HG03378 (cell line): Measurements from ENCODE around the gene COL18A1.

Experiments used
- ATAC-seq: cut with Tn5 transposase; IDR thresholded peaks from one replicate; pipeline ENCODE4 v1.9.1; 2021; ENCODE audit warnings: mild to moderate bottlenecking, moderate library complexity; ENCODE audit not compliant: unreplicated experiment

Gene COL18A1

DNA sequence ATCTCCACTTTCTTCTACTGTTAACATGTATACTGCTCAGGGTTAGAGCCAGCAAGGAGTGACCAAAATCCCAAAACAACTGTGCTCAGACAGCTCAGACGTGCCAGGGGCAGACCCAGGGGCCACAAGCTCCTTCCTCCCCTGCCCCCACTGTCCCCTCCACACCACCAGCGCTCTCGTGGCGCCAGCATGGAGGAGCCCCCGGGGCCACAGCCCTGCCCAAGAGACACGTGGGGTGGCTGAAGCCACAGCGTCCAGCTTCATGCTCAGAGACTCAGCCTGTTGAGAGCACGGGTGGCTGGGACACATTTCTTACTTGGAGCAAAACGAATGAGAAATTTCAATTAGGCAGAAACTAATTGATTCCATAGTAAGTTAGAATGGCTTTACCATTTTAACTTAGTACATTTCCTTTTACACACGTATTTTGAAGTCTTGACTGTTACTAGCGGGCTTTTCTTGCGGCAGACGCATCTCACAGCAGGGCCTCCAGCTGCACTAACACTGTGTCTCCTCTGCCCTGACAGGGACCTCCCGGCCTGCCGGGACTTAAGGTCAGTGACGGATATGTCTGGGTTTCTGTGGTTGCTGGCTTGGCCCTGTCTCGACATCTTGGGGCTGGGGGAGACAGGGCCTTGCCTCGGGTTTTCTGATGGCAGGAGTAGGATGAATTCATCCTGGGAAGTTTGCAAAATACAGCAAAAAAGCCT is 83.1 kb downstream of the COL18A1 start:
- ATAC-seq: no peak

DNA sequence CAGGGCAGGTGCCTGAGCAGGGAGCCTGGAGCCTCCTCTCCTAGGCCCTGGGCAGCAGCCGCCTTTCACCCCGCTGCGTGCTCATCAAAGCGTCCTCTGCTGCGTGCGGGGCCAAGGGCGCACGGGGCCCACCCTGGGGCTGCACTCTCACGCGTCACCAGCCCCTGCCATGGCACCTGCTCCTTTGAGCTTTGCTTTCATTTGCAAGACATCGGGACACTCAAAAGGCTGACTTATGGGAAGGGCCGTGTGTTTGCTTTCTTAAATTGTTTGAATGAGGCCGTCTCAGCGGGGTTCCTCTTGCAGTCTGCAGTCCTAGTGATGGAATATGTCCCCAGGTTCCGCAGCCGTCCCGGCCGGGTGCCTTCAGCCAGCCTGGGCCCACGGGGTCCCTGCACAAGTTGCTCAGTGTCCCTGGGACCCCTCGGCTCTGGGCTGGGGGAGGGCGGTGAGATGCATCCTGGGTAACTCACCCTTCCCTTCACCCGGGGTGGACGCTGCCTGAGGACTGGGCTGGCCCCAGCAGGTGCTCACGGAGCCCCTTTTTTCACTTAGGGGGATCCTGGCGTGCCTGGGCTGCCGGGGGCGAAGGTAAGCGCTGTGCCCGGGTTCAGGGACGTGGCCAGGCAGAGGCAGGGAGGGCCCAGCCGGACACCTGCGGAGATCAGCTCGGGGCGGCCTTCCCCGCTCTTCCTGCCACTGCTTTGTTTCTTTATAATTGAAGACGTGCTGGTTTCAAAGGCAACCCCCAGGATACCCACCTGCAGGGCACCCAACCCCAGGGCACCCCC is 84.2 kb downstream of the COL18A1 start:
- no peak for ATAC-seq

DNA sequence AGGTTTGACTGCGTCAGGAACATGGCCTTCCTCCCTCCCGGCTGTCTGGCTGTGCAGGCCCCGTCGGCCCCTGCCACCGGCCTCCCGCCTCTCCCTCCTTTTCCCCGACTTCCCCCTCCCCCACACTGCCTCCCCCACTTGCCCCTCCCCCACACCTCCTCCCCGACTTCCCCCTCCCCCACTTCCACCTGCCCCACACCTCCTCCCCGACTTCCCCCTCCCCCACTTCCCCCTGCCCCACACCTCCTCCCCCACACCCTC is 84.7 kb downstream of the COL18A1 start:
- ATAC-seq: no peak

DNA sequence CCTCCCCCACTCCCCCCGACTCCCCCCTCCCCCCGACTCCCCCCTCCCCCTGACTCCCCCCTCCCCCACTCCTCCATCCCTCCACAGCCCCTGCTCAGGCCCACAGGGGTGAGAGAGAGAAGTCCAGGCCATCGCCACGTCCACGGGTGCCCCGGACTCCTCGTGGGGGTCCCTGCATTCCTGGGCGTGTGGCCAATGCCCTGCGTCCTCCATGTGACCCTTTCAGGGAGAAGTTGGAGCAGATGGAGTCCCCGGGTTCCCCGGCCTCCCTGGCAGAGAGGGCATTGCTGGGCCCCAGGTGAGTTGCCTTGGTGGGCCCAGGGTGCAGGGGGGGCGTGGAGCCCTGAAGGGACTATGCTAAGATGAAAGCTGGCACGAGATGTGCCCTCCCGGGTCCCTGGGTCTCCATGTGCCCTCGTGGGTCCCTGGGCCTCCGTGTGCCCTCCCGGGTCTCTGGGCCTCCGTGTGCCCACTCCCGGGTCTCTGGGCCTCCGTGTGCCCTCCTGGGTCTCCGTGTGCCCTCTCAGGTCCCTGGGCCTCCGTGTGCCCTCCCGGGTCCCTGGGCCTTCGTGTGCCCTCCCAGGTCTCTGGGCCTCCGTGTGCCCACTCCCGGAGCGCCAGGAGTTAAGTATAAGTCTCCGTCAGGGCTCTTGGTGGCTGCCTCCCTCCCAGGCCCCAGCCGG is 85.2 kb downstream of the COL18A1 start:
- ATAC-seq: no peak

DNA sequence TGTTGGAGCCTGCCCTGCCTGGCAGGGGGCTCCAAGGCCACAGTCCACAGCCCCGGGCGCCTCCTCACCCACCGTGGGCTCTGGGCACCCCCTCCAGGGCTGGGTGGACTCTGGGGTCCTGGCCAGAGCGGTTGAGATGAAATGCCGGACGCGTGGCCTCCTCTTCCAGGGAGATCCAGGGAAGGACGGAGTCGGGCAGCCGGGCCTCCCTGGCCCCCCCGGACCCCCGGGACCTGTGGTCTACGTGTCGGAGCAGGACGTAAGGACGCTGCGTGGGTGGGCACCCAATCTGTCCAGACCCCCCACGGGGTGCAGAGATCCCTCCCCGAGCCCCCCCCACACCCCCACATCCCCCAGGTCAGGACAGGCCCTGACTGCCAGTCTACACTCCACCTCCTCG is 86.1 kb downstream of the COL18A1 start:
- ATAC-seq: no peak

DNA sequence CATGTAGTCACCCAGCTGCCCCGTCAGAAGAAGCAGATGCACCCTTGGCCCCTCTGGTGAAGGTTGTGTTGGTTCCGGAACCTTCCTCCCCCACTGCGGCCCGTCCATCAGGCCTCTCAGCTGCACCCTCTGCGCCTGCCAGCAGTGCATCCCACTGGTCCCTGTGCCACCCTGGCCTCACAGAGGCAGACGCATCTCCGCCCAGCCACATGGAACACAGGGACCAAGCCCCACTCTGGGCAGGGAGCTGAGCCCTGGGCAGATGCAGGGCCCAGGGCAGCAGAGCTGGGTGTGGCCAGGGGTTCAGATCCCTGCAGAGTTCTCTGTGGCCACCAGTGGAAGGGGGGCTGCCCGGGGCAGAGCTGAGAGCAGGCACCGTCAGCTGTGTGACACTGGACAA is 86.7 kb downstream of the COL18A1 start:
- ATAC-seq: no peak

DNA sequence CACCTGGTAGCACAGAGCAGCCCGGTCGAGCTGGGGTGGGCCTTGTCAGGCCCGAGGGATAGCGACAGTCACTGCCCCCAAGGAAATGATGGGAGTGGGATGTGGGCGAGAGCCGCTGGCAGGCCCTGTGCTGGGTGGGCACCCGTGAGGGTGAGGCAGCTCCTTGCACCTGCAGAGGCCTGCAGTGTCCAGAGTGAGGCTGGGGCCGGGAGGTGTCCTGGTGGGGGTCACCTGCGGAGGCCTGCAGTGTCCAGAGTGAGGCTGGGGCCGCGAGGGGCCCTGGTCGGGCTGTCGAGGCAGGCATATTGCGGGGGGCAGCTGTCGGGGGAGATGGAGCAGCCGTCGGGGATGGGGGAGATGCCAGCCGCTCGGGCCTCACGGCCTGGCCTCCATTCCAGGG is 87.8 kb downstream of the COL18A1 start:
- ATAC-seq: no peak

DNA sequence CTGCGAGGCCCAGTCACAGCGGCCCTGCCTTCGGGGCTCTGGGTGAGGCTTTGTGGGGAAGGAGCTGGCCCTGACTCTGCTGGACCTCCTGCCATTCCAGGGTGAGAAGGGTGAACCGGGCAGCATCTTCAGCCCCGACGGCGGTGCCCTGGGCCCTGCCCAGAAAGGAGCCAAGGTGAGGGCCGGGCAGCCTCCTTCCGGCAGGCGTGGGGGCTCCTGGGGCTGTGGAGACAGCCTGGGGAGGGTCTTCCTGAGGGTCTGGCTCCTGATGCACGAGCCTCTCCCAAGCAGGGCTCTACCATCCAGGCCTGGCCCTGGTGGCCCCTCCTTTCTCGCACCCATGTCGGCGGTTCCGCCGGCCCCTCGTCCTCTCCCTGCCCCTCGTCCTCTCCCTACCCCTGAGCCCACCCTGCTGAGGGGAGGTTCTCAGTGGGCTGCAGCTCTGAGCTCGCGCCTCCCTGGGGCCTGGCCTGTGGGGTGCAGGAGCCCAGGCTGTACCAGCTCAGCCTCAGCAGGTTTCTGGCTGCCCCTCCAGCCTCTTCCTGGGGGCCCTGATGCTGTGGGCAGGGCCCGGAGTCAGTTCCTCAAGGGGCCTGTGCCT is 88.5 kb downstream of the COL18A1 start:
- ATAC-seq: no peak

DNA sequence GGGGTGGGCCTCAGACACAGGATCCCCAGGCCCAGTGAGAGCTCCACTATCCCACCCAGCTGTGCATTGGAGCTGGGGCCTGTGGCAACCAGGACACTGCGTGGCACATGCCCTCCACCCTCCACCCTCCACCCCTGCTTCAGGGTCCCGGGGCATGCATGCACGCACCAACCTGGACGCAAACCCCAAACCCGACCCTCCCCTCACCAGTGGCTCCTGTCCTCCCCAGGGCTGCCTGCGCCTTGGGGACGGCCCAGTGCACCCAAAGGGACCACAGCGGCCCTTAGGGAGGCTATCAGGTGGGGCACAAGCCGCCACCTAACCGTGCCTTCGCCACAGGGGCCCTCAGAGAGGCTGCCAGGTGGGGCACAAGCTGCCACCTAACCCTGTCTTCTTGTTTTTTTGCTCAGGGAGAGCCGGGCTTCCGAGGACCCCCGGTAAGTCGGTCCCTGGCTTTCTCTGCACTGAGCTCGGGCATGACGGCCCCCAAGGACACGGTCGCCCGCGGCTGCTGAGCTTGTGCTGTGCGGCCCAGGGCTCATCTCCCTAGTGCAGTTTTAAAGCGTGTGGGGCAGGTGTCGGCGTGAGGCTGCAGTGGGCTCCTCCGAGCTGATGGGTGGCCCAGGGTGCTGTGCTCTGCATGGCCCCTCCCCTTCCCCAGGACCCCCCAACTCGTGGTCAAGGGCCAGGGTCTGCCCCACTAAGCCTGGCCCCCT is 89.3 kb downstream of the COL18A1 start:
- no peak for ATAC-seq

DNA sequence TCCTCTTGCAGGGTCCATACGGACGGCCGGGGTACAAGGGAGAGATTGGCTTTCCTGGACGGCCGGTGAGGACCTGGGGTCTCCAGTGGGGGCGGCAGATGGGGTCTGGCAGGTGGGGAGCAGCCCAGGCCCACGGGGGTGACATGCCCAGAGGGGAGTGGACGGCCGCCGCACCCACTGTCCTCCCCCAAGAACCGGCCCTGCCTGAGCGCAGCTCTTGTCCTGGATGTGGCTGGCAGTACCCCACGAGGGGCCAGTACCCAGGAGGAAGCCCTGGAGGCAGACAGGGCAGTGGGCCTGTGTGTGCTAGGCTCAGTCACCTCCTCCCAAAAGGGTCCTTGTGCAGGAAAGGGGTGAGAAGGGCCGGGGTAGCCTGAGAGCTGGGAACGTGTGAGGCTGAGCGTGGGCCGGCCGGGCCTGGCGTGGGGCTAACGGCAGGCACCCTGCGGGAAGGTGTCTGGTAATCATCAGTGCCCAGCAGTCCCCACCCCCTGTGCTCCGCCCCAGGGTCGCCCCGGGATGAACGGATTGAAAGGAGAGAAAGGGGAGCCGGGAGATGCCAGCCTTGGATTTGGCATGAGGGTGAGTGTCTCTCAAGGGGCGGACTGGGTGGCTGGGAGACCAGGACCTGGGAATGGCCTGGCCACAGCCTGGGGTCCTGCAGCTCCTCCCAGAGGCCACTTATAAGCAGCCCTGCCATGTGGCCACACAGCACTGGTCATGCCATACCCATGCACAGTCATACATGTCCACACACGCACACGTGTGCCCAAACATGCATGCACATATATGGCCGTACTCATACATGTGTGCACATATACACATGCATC is 90.1 kb downstream of the COL18A1 start:
- ATAC-seq: no peak

DNA sequence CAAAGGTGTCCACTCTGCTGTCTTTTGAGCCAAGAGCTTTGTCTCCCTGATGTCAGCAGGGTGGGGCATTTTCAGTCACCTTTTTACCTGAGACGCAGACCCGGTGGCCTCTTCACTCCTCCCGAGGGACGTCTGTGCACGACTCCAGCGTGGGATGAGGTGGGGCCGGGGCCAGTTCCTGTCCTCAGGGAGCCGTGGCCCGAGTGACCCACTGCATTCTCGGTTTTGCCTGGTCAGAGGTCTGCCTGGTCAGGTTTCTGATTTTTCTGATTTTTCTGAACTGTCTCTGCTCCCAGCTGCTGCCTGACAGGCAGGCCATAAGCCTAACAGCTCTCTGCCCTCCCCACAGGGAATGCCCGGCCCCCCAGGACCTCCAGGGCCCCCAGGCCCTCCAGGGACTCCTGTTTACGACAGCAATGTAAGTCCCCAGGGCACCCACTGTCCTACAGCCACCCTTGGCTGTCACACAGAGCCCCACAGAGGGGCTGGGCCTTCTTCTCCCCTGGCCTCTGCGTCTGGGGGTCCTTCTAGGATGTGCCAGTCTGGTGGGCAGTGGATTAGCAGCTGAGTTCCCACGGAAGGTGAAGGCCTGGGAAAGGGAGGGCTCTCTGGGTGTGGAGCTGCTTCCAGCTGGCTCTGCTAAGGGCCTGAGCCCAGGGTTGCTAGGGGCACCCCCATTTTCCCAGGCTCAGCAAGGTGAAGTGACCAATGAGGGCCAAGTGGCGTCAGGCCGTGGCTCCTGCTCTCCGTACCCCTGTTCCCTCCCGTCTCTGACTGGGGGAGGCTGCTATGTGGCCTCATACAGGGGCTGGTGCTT is 91.4 kb downstream of the COL18A1 start:
- ATAC-seq: no peak

DNA sequence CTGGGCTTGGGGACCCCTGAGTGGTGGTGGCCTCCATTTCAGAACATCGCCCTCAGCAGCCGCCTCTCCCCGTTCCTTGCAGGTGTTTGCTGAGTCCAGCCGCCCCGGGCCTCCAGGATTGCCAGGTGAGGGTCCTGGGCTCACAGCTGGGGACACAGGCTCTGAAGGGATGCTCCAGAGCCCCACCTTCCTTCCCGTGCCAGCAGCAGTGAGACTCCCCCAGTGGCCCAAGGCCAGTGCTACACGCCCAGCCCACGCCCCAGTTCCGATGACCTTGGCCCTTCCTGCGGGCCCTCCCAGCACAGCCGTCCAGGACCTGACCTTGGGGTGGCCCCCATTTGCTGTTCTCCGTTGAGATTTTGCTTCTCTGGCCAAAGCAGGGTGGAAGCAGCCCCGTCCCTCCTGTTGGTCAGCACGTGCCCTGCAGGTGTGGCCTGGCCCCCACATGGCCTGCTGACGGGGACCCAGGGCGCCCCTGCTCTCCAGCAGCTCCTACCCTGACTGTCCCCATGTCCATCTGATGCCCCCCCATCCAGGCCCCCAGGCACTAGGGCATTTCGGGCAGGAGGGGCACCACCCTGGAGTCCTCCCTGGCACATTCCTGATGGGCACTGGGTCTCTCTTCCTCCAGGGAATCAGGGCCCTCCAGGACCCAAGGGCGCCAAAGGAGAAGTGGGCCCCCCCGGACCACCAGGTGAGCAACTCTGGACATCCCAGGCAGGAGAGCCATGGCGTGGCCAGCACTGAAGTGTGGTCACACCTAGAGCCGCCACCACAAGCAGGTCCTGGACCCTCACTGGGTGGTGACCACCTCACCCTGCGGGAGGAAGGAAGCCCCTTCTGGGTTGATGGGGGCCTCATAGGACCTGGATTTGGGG is 92.2 kb downstream of the COL18A1 start:
- ATAC-seq: no peak

DNA sequence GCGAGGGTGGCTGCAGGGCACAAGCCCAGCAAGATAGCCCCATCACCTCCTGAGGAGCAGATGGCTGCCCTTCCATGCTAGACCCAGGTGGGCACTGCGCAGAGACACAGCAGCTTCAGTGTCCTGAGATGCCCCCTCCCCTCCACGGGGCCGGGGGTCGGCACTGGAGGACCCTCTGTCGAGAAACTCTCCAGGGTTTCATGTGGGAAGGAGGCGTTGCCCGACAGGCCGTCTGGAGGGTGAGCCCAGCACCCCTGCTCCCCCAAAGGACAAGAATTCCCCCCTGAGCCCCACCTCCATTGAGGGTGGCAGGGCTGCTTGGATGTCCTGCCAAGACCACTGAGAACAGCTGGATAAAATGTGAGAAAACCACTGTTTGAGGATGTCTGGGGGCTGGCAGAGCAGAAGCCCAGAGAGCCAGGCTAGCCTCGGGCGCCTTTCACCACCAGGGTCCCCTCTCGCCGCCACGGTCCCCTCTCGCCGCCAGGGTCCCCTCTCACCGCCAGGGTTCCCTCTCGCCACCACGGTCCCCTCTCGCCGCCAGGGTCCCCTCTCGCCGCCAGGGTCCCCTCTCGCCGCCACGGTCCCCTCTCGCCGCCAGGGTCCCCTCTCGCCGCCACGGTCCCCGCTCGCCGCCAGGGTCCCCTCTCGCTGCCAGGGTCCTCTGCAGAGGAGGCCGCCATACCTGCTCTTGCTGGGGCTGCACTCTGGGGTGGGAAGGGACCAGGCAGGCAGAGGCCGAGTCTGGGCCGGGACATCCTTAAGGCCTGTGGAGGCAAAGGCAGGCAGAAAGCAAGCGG is 93.1 kb downstream of the COL18A1 start:
- no peak for ATAC-seq

DNA sequence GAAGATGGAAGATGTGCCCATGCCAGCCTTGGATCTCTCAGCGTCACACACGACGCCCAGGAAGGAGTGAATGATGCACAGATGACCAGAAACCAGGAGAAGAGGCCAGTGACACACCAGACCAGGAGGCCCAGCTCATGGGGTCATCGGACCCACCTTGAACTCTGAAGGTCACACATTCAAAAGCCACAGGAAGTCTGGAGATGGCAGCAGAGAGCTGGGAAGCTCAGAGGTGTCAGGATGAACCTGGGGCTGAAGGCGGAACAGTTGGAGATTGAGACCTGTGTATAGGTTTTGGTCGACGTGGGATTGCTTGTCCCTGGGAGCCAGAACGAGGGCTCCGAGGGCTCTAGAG is 93.7 kb downstream of the COL18A1 start:
- no peak for ATAC-seq

DNA sequence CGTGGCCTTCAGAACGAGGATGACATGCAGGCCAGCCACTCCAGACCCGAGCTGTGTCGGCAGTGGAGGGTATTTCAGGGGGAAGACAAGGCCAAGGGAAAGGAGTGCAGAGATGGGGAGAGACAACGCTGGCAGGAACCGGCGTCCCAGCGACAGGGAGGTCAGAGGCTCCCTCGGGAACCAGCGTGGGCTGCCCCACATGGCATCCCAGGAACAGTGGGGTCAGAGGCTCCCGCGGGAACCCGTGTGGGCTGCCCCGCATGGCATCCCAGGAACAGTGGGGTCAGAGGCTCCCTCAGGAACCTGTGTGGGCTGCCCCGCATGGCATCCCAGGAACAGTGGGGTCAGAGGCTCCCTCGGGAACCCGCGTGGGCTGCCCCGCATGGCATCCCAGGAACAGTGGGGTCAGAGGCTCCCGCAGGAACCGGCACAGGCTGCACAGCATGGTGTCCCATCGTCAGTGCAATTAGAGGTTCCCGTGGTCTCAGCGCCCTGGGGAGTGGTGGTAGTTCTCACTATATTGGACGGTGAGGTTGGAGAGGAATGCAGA is 94.3 kb downstream of the COL18A1 start:
- no peak for ATAC-seq

DNA sequence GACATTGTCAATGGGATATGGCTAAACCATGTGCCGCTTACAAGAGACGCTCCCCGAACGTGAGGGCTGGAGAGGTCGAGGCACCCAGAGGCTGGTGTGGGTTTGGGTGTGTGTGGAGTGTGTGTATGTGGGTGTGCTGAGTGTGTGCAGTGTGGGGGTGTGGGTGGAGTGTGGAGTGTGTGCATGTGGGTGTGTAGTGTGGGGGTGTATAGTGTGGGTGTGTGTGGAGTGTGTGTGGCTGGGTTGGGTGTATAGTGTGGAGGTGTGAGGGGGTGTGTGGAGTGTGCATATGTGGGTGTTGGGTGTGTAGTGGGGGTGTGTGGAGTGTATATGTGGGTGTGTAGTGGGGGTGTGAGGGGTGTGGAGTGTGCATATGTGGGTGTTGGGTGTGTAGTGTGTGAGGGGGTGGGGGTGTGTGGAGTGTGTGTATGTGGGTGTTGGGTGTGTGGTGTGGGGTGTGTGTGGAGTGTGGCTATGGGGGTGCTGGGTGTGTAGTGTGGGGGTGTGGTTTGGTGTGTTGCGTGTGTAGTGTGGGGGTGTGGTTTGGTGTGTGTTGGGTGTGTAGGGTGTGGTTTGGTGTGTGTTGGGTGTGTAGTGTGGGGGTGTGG is 95.1 kb downstream of the COL18A1 start:
- no peak for ATAC-seq
